ENCODE measurements around the gene DIS3L.
"Not testable (repeated sequence)": the region's sequence is repeated elsewhere in the genome, so short reads cannot be mapped to it uniquely, and the experiment has no call there.

The DIS3L gene

DNA sequence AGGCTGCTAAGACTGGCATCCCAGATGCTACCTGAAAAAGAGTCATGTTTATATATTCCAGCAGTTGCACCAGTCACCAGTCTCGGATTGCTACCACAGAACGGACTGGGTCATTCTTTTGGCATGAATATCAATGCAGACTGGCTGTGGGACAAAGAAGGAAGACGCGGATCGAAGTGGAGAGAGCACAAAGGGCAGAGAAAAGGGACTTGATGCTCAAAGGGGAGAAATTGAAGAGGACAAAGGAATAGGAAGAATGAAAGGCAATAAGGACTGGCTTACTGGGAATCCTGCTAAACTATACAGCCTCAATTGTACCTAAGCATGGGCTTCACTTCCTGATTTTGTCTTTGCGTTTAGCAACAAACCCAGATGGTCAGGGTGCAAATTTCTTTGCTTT, 15.3 kb upstream of the DIS3L start:
- DNase-seq = no peak

DNA sequence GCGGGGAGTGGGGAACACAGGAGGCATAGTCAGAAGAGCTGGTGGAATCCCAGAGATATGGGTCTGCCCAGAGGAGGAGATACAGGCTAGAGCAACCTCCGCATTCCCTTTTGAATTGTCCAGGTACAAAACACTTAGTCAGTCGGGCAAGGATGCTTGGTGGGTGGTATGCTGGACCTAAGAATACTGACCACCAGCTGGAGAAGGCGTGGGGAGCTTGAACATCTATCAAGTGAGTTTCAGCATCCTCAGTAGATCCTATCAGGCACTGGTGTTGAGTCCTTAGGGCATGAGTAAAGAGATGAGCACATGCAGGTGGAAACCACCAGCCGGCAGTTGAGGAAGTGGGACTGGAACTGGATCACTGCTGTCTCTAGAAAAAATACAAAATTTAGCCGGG, 14.7 kb upstream of the DIS3L start:
- DNase-seq = no peak

DNA sequence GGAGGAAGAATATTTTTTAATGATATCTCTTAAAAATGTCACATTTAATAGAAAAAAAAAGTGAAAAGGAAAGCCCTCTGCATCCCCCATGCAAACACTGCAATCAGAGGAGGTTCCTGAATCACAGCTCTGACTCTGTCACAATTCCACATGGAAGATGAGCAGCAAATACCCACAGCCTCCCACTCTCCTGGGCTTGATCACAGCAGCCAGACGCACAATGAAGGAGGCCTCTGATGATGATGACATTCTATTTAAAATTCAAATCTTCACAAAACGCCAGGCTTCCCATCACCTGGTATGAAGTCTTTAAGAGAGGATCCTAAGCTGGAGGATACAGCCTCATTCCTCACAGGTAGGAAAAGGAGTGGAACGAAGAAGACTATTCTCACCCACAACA, 9.1 kb upstream of the DIS3L start:
- DNase-seq = no peak

DNA sequence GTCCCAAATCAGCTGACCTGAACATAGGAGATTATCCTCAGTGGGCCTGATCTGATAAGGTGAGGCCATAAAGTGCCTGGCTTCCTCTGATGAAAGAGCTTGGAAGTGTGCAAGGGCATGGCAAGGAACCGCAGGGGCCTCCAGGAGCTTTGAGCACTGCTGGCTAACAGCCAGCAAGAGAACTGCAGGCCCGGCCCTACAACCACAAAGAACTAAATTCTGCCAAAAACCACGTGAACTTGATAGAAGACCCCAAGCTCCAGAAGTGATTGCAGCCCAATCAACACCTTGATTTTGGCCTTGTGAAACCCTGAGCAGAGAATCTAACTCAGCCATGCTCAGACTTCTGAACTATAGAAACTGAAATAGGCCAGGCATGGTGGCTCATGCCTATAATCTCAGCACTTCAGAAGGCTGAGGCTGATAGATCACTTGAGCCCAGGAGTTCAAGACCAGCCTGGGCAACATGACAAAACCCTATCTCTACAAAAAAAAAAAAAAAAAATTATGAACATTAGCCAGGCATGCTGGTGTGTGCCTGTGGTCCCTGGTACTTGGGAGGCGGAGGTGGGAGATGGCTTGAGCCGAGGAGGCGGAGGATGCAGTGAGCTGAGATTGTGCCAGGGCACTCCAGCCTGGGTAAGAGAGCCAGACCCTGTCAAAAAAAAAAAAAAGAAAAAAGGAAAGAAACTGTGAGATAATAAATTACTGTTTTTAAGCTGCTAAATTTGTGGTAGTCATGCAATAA, 7.7 kb upstream of the DIS3L start:
- DNase-seq = no peak

DNA sequence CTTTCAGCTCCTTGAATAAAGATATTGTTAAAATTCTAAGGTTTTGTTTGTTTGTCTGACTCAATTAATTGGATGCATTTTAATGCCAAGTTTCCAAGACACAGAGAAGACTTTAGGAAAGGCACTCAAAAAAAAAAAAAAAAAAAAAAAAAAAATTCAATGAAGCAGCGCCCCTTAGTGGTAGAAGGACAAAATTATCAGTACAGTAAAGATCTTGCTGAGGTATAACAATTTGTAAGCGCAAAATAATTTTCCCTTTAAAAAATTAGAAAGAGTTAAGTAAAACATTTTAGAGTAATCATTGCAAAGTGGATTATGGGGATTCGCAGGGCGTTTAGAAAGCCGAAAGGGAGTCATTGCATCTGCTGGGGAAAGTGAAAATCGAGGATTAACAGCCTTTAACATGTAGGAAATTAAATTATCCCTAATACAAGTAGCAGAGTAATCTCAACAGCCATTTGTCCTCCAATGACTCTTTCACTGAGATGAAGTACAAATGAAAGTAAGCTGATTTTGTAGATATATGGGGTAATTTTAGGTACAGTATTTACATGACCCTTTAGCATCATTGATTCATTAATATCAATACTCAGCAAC, 5.8 kb upstream of the DIS3L start:
- no peak for DNase-seq

DNA sequence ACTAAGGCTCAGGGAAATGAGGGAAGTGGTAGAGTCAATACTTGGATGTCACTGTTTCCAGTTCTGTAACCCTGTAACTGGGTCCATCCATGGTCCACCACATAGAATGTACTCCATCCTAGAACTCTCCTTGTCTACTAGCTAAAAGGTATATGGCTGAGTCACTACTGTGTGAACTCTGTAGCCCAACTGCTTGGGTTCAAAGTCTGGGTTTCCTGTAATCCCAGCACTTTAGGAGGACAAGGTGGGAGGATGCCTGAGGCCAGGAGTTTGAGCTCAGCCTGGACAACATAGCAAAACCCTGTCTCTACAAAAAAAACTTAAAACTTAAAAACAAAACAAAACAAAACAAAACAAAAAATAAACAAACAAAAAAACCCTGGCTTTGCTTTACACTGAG, 5.3 kb upstream of the DIS3L start:
- no peak for DNase-seq

DNA sequence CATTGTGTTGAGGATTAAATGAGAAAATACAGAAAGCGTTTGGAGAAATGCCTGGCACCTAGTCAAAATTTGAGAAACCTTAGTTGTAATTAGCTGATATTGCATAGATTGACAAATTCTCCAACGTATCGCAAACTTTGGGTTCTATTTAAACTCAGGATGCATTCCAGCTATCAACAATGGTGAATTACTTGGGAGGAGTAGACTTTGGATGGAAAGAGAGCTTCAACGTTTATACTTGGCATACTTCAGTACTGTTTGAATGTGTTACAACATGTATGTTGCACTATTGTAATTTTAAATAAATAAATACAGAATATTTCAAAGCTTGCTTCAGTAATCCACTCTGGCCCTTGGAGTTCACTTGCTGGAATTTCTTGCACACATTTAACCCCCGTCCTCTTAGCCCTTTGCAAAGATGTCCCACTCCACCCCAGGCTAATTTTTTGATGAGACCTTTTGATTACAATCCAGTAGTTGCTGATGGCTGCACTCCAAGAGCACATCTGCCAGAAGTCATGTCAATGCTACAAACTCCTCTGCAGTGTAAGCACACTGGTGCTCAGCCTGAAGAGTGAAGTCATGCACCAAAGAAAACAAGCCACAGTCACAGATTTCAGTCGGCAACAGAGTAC, 4.7 kb upstream of the DIS3L start:
- DNase-seq = no peak

DNA sequence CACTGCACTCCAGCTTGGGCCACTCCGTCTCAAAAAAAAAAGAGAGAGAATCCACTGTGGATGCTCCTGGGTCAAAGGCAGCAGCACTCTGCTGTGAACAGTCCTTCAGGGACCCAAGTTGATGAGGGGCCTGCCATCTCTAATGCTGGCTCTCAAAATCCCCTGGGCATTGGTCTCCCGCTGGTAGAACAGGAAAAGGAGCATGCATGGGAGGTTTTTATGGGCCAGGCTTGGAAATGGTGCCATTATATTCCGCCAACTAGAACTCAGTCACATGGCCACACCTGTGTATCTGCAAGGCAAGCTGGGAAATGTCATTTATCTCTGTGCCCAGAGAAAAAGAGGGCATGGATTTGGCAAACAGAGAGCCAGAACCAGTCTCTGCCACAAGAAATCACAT, 3.4 kb upstream of the DIS3L start:
- DNase-seq = no peak

DNA sequence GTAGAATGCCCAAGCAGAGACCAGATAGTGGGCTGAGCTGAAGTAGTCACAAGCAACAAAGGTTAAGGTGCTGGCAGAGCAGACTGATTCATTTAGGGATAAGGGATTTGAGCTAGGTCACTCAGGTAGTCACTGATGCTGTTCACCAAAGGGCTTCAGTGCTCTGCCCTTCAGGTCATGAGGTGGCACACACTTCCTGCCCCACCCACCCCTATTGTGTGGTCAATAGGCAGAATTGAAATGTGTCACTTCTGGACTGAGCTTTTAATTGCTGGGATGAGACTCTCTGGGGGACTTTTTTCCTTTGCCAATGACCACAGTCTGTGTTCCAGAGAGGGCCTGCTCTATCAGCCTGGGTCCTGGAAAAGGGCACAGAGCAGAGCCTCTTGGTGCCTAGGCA, 2.9 kb upstream of the DIS3L start:
- DNase-seq = no peak

DNA sequence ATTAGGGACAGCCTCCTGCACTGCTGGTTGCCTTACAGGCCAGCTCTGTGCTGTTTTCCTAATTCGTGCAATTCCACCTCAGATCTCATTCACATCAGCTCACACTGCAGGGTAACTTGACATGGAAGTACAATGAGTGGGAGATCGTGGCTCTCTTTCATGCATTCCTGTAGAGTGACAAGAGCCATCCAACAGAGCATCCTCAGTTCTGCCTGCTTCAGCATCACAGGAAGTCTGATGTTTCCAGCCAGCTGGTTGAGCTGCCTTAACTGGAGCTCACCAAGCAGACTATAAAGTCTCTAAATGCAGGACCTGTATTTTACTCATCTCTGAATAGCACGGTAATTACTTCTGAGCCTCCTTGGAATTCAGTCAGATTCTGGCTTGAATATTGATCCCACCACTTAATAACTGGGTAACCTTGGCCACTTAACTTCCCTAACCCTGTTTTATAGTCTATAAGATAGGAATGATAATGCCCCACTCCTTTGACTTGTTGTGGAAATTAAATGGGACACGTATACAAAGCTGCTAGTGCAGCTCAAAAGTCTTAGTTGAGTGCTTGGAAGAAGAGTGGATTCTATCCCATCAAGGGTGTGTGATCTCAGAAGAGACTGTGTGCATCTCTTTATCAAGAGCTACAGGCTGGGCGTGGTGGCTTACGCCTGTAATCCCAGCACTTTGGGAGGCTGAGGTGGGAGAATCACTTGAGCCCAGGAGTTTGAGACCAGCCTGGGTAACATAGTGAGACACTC, 1.4 kb upstream of the DIS3L start:
- no peak for DNase-seq

DNA sequence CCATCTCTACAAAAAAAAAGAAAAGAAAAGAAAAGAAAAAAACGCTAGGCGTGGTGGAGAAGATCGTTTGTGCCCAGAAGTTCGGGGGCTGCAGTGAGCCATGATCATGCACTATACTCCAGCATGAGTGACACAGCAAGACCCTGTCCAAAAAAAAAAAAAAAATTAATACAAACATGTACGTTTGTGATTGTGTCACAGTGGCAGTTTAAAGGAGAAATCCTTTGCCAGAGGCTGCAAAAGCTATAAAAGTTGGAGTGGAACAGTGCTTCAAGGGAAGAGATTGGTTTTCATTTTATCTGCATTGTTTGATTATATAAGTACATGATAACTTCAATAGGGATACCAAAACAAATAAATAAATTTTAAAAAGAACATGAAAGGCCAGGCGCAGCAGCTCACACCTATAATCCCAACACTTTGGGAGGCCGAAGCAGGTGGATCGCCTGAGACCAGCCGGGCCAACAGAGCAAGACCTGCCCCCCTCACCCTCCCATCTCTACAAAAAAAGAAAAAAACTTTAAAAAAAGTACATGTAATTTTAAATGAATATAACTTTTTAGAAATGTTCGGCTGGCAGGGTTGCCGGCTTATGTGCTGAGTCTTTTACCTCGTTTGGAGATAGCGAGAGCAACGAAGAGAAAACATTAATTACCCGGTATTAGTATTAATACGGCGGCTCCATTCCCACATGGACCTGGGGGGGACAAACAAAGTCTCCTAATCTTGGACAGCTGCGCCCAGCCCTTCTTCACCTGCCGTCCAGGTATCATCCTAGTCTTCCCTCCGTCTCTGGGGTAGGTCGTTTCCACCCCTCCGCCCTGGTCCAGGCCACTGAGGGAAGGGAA, 573 bp upstream of the DIS3L start:
- DNase-seq = no peak

DNA sequence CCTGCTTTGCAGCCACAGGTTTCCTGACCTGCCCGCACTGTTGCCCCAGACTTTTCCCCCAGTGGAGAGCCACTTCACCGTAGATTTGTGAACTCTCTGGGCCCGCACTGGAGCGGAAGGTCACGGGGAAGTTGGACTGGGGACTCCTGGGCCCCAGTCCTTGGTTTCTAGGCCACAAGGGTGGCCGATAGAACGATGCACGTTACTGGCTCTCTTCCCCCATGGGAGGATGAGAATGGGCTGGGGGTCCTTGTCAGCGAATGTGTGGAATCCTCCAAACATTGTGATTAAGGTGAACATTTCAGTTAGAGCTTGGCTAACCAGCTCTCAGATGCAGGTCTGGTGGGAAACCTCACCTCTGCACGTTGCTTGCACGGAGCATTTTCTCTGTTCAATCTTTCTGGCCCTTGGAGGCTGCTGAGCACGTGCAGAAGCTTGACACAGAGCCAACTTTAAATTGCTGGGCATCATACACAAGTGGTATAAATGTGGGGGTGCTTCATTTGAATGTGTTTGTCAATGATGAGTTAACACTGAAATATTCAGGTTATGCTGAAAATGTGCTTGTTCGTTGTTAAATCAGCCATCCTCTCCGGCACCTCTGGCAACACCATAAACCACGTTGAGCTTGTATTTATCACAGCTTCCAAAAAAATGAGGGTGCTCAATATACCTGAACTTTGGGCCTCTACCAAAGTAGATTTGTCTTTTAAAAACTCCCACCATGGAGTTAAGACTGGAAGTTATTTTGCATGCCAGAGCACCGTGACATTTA, 976 bp downstream of the DIS3L start:
- no peak for DNase-seq

DNA sequence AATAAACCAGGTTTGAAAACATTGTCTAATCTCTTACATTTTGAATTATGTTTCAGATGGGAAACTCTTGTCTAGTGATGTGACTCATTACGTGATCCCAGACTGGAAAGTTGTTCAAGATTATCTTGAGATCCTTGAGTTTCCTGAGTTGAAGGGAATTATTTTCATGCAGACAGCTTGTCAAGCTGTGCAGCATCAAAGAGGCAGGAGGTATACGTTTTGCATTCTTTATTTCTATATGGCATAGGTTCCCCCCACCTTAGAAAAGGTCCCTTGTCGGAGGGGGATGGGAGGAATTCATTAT, 1.5 kb downstream of the DIS3L start:
- DNase-seq = no peak

DNA sequence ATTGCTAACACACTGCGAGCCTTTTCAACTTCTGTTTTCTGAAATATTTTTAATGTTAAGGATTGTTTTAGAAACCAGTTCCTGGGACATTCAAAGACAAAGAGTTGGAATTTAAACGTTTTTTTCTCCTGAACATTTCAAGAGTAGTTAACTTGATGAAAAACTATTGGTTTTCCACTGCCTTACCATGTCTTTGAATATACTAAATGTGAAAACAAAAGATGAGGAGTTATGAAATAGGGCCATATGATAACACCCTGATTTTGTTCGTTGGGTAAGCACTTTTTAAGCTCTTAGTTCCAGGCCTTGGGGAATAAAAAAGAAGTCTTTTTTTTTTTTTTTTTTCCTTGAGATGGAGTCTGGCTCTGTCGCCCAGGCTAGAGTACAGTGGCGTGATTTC, 2.8 kb downstream of the DIS3L start:
- DNase-seq = no peak

DNA sequence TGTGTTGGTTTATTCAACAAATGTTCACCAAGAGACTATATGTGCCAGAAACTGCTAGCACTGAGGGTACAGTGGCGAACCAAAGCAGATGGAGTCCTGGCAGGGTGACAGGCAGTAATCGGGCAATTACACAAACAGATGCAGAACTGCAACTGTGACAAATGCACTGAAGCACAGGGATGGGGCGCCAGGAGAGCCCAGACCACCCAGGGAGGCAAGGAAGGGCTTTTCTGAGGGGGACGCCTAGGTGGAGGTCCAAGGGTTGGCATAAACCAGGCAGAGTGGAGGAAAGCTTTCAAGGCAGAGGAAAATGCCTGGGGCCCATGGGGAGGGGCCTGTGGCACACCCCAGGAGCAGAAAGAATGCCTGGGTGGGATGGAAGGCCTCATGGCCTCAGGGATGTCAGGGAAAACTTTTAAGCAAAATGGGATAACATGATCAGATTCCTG, 5.5 kb downstream of the DIS3L start:
- no peak for DNase-seq

DNA sequence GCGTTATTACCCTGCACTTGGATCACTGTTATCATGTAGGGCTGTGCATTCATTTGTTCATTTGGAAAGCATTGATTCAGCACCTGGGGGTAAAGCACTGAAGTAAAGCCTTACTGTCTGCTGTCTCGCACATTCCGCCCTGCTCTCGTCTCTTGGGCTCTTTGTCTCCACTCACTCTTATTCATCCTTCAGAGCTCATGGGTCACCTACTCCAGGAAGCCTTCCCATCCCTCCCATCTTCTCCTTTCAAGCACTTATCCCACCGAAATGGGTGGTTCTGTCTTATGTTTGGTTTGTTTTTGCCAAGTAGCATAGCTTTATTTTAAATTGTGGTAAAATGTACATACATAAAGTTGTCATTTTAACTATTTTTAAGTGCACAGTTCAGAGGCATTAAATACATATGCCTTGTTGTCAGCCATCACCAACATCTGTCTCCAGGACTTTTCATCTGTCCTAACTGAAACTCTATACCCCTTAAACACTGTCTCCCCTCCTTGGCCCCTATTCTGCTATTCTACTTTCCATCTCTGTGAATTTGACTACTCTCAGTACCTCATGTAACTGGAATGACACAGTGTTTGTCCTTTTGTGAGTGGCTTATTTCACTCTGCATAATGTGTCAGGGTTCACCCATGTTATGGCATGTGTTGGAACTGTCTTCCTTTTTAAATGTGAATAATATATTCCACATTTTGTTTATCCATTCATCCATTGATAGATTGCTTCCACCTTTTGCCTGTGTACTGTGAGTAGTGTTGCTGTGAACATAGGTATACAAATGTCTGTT, 9.3 kb downstream of the DIS3L start:
- DNase-seq = no peak

DNA sequence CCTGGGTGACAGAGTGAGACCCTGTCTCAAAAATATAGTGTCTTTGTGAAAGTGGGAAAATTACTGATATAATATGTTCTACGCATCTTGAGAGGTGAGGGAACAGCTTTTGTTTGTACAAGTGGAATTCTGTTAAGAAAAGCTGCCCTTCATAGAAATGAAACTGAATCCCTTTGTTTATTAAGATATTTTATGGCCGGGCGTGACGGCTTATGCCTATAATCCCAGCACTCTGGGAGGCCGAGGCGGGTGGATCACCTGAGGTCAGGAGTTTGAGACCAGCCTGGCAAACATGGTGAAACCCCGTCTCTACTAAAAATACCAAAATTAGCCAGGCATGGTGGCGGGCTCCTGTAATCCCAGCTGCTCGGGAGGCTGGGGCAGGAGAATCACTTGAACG, 11.1 kb downstream of the DIS3L start:
- not testable (repeated sequence) for DNase-seq

DNA sequence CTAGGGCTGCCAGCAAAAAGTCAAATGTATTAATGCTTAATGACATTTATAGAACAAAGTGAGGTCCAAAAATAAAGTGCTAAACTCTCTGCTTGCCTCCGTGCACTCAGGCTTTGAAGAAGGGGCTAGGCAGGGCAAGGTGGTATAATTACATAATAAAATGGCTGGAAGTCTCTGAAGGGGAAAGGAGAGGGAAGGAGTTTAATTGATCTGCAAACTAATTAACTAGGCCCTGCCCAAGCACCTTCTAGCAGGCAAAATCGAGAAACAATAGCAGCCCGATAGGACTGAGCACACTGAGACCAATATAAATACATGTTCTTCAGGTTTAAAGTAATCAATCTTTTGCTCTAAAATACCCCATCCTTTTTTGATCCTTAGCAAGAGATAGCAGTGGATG, 13.0 kb downstream of the DIS3L start:
- no peak for DNase-seq

DNA sequence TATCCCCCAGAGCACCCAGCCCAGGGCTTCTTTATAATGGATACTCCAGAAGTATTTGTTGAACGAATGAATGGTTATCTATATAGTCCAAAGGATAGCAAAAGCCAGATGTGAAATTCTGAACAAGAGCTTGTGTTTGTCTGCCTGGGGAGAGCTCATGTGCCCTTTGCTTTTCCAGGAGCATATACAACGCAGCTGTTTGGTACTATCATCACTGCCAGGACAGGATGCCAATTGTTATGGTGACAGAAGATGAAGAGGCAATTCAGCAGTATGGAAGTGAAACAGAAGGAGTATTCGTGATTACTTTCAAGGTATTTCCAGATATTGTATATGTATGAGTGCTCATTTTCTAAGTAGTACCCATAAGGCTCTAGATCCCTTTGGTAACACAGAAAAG, 15.2 kb downstream of the DIS3L start:
- no peak for DNase-seq

DNA sequence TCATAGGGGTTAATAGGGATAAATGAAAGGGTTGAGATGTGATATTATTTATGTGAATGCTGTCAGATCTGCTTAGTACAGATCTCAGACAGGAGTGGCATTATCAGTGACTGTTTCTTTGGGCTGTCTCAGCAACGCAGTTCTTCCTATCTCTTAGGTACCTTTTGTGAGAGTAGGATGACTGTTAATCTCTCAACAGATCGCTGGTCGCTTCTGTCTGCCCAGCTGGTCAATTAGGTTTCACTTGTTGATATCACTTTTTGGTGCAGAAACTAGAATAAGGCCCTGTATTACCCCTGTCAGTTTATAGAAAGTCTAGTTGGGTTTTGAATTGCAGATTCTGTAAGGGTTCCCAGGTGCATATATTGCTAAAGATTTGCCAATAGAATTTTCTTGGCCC, 16.5 kb downstream of the DIS3L start:
- no peak for DNase-seq

DNA sequence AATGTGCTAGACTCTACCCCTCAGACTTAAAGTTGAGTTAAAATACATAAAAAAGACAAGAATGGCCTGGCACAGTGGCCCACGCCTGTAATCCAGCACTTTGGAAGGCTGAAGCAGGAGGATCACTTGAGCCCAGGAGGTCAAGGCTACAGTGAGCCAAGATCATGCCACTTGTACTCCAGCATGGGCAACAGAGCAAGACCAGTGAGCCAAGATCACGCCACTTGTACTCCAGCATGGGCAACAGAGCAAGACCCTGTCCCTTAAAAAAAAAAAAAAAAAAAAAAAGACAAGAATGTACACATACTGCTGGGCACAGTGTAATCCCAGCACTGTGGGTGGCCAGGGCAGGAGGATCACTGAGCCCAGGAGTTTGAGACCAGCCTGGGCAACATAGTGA, 17.4 kb downstream of the DIS3L start:
- no peak for DNase-seq

Data from SIG-M5 (cell line).